ENCODE results near the gene SOCS6. TPM values are rescaled to one million over a fixed set of nuclear protein-coding genes. Genes with fewer than 3 reads are reported as not detected.

SOCS6 gene
- total and polyA plus RNA-seq, 2 of the 13 experiments (the other 11 are each of a cell fraction or from before 2014, with no cell fraction given): 18.6 to 38.3 TPM

DNA sequence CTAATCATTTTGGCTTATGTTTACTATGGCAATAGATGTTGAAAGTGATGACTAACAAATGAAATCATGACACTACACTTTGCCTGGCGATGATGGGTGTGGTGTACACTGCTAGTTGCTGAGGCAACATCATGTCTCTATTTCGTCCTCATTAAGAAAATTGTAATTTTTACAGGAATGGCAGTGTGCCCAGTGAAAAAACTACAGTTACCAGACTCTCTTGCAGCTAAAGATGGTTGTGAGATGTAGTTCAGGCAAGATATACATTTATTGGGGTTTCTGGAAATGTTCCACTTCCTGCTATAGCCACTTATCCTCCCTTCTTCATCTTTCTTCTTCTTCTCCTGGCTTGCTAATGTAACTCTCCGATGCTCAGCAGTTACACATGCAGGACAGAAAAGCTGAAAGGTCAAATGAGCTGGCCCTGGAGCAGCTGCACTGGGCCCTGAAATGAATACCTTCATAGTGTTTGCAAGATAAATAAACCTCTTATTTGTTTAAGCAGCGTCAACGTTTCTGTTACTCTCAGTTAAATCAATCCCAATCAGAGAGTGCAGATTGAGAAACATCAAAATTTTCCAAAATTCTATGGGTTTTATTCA, 46.0 kb downstream of the SOCS6 start (continued):
- TF ChIP-seq ZFY (CRISPR knock-in tag; IDR thresholded peaks at IDR 0.05): peak; percentile 34; the same call in 1 of the 2 replicates
- peak; percentile 93 for TF ChIP-seq NR2F6 (IDR thresholded peaks at IDR 0.05)
- TF ChIP-seq NR2F6 (CRISPR knock-in tag; IDR thresholded peaks at IDR 0.05): peak; percentile 96
- TF ChIP-seq SKI (IDR thresholded peaks at IDR 0.05; ENCODE audit: partially characterized antibody): peak; percentile 27
- no peak for TF ChIP-seq ZNF557 (CRISPR knock-in tag; IDR thresholded peaks at IDR 0.05)
- peak; percentile 86 for TF ChIP-seq HNF4A (CRISPR knock-in tag; IDR thresholded peaks at IDR 0.05)
- no peak for TF ChIP-seq ZBTB8A (CRISPR knock-in tag; IDR thresholded peaks at IDR 0.05; ENCODE audit: borderline replicate concordance, low read depth)
- TF ChIP-seq ATF7 (IDR thresholded peaks at IDR 0.05): no peak
- TF ChIP-seq ATF7 (CRISPR knock-in tag; IDR thresholded peaks at IDR 0.05): no peak; the same call in 1 of the 2 replicates
- TF ChIP-seq, protein P1, sequence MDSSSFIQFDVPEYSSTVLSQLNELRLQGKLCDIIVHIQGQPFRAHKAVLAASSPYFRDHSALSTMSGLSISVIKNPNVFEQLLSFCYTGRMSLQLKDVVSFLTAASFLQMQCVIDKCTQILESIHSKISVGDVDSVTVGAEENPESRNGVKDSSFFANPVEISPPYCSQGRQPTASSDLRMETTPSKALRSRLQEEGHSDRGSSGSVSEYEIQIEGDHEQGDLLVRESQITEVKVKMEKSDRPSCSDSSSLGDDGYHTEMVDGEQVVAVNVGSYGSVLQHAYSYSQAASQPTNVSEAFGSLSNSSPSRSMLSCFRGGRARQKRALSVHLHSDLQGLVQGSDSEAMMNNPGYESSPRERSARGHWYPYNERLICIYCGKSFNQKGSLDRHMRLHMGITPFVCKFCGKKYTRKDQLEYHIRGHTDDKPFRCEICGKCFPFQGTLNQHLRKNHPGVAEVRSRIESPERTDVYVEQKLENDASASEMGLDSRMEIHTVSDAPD (CRISPR knock-in tag; IDR thresholded peaks at IDR 0.05): no peak
- peak; percentile 51; the same call in 1 of the 2 replicates for TF ChIP-seq GATAD1 (CRISPR knock-in tag; IDR thresholded peaks at IDR 0.05)
- peak; percentile 80 for TF ChIP-seq ZNF331 (CRISPR knock-in tag; IDR thresholded peaks at IDR 0.05)
- peak; percentile 91 for TF ChIP-seq SIX1 (CRISPR knock-in tag; IDR thresholded peaks at IDR 0.05; ENCODE audit: borderline replicate concordance)
- 0 out of 2 replicates have a peak, but pooled peaks have one; percentile 36 for TF ChIP-seq RFXANK (CRISPR knock-in tag; IDR thresholded peaks at IDR 0.05)
- TF ChIP-seq ZNF367 (CRISPR knock-in tag; IDR thresholded peaks at IDR 0.05; ENCODE audit: borderline replicate concordance): no peak
- TF ChIP-seq, protein P2, sequence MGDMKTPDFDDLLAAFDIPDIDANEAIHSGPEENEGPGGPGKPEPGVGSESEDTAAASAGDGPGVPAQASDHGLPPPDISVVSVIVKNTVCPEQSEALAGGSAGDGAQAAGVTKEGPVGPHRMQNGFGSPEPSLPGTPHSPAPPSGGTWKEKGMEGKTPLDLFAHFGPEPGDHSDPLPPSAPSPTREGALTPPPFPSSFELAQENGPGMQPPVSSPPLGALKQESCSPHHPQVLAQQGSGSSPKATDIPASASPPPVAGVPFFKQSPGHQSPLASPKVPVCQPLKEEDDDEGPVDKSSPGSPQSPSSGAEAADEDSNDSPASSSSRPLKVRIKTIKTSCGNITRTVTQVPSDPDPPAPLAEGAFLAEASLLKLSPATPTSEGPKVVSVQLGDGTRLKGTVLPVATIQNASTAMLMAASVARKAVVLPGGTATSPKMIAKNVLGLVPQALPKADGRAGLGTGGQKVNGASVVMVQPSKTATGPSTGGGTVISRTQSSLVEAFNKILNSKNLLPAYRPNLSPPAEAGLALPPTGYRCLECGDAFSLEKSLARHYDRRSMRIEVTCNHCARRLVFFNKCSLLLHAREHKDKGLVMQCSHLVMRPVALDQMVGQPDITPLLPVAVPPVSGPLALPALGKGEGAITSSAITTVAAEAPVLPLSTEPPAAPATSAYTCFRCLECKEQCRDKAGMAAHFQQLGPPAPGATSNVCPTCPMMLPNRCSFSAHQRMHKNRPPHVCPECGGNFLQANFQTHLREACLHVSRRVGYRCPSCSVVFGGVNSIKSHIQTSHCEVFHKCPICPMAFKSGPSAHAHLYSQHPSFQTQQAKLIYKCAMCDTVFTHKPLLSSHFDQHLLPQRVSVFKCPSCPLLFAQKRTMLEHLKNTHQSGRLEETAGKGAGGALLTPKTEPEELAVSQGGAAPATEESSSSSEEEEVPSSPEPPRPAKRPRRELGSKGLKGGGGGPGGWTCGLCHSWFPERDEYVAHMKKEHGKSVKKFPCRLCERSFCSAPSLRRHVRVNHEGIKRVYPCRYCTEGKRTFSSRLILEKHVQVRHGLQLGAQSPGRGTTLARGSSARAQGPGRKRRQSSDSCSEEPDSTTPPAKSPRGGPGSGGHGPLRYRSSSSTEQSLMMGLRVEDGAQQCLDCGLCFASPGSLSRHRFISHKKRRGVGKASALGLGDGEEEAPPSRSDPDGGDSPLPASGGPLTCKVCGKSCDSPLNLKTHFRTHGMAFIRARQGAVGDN (CRISPR knock-in tag; IDR thresholded peaks at IDR 0.05): no peak
- TF ChIP-seq NCOA2 (CRISPR knock-in tag; IDR thresholded peaks at IDR 0.05): peak; percentile 87
- no peak for TF ChIP-seq HNRNPLL (IDR thresholded peaks at IDR 0.05; ENCODE audit: low read depth, low read length, poor library complexity, severe bottlenecking)
- peak; percentile 88 for TF ChIP-seq GATAD2A (CRISPR knock-in tag; IDR thresholded peaks at IDR 0.05)
- TF ChIP-seq KDM3A (CRISPR knock-in tag; IDR thresholded peaks at IDR 0.05; ENCODE audit: low read depth): 0 out of 2 replicates have a peak, but pooled peaks have one; percentile 31
- TF ChIP-seq, protein P3, sequence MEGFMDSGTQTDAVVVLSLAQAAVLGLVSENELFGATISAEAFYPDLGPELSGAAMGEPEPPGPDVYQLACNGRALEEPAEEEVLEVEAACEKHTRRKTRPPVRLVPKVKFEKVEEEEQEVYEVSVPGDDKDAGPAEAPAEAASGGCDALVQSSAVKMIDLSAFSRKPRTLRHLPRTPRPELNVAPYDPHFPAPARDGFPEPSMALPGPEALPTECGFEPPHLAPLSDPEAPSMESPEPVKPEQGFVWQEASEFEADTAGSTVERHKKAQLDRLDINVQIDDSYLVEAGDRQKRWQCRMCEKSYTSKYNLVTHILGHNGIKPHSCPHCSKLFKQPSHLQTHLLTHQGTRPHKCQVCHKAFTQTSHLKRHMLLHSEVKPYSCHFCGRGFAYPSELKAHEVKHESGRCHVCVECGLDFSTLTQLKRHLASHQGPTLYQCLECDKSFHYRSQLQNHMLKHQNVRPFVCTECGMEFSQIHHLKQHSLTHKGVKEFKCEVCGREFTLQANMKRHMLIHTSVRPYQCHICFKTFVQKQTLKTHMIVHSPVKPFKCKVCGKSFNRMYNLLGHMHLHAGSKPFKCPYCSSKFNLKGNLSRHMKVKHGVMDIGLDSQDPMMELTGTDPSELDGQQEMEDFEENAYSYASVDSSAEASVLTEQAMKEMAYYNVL (CRISPR knock-in tag; IDR thresholded peaks at IDR 0.05; ENCODE audit: borderline replicate concordance): peak; percentile 93; the same call in 1 of the 2 replicates
- TF ChIP-seq ARNT2 (CRISPR knock-in tag; IDR thresholded peaks at IDR 0.05; ENCODE audit: low read depth): no peak
- TF ChIP-seq, protein P4, sequence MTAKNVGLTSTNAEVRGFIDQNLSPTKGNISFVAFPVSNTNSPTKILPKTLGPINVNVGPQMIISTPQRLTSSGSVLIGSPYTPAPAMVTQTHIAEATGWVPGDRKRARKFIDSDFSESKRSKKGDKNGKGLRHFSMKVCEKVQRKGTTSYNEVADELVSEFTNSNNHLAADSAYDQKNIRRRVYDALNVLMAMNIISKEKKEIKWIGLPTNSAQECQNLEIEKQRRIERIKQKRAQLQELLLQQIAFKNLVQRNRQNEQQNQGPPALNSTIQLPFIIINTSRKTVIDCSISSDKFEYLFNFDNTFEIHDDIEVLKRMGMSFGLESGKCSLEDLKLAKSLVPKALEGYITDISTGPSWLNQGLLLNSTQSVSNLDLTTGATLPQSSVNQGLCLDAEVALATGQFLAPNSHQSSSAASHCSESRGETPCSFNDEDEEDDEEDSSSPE (CRISPR knock-in tag; IDR thresholded peaks at IDR 0.05): no peak

Measured in HepG2 (cell line).